ENCODE measurements around the gene PRR12.

Gene PRR12

GRCh38 chr19:49660338-49660961 lies 69.5 kb downstream of the PRR12 start:
- Histone ChIP-seq H3K9ac (ENCODE audit: low read length in 2 of 2) (no peak overlapping the region), H3K27me3 (ENCODE audit: control insufficient read depth in 1 of 2, insufficient read depth in 2 of 2, low read length in 2 of 2) (no peaks in the 10 kb centered on the region), H3K9me3 (ENCODE audit: control insufficient read depth in 2 of 2, low read length in 2 of 2) (no peaks in the 10 kb centered on the region), H3K4me3 (ENCODE audit: low read length in 2 of 2) (no peak overlapping the region), H3K4me1 (ENCODE audit: control insufficient read depth, insufficient read depth, low read length) (peaks cover 15% of the 10 kb centered on the region), H3K36me3 (ENCODE audit: control insufficient read depth in 2 of 2, insufficient read depth in 2 of 2, low read length in 2 of 2) (peaks cover 41 to 51% of the 10 kb centered on the region in 2 donors), H3K27ac (ENCODE audit: low read length) (no peak overlapping the region)

GRCh38 chr19:49662011-49662410 lies 71.0 kb downstream of the PRR12 start:
- Histone ChIP-seq H3K4me3 (ENCODE audit: low read length in 2 of 2) (no peak overlapping the region), H3K27ac (ENCODE audit: low read length) (no peak overlapping the region), H3K27me3 (ENCODE audit: control insufficient read depth in 1 of 2, insufficient read depth in 2 of 2, low read length in 2 of 2) (no peaks in the 10 kb centered on the region), H3K9ac (ENCODE audit: low read length in 2 of 2) (no peak overlapping the region), H3K9me3 (ENCODE audit: control insufficient read depth in 2 of 2, low read length in 2 of 2) (no peaks in the 10 kb centered on the region), H3K4me1 (ENCODE audit: control insufficient read depth, insufficient read depth, low read length) (peaks cover 23% of the 10 kb centered on the region), H3K36me3 (ENCODE audit: control insufficient read depth in 2 of 2, insufficient read depth in 2 of 2, low read length in 2 of 2) (peaks cover 31 to 38% of the 10 kb centered on the region in 2 donors)

- peaks cover 23% of the 10 kb centered on the region for H3K4me1 ChIP-seq (ENCODE audit: control insufficient read depth, insufficient read depth, low read length)
- no peaks in the 10 kb centered on the region for H3K9me3 ChIP-seq (ENCODE audit: control insufficient read depth in 2 of 2, low read length in 2 of 2)
- H3K4me3 ChIP-seq (ENCODE audit: low read length in 2 of 2), result no peak overlapping the region
- no peak overlapping the region for H3K27ac ChIP-seq (ENCODE audit: low read length)
- no peaks in the 10 kb centered on the region for H3K27me3 ChIP-seq (ENCODE audit: control insufficient read depth in 1 of 2, insufficient read depth in 2 of 2, low read length in 2 of 2)
- peaks cover 22 to 29% of the 10 kb centered on the region in 2 donors for H3K36me3 ChIP-seq (ENCODE audit: control insufficient read depth in 2 of 2, insufficient read depth in 2 of 2, low read length in 2 of 2)
- H3K9ac ChIP-seq (ENCODE audit: low read length in 2 of 2), result no peak overlapping the region
Observed at GRCh38 chr19:49663224-49663623, 72.2 kb downstream of the PRR12 start.

GRCh38 chr19:49664171-49665035 lies 73.4 kb downstream of the PRR12 start:
- Histone ChIP-seq H3K27me3 (ENCODE audit: control insufficient read depth in 1 of 2, insufficient read depth in 2 of 2, low read length in 2 of 2) (no peaks in the 10 kb centered on the region), H3K4me1 (ENCODE audit: control insufficient read depth, insufficient read depth, low read length) (peaks cover 23% of the 10 kb centered on the region), H3K36me3 (ENCODE audit: control insufficient read depth in 2 of 2, insufficient read depth in 2 of 2, low read length in 2 of 2) (peaks cover 18 to 24% of the 10 kb centered on the region in 2 donors), H3K9me3 (ENCODE audit: control insufficient read depth in 2 of 2, low read length in 2 of 2) (no peaks in the 10 kb centered on the region), H3K9ac (ENCODE audit: low read length in 2 of 2) (peak overlapping the region; percentile 84 to 88), H3K4me3 (ENCODE audit: low read length in 2 of 2) (peak overlapping the region; percentile 85 to 92), H3K27ac (ENCODE audit: low read length) (peak overlapping the region; percentile 77)

- H3K36me3 ChIP-seq (ENCODE audit: control insufficient read depth in 2 of 2, insufficient read depth in 2 of 2, low read length in 2 of 2), result peaks cover 16 to 18% of the 10 kb centered on the region in 2 donors
- H3K9me3 ChIP-seq (ENCODE audit: control insufficient read depth in 2 of 2, low read length in 2 of 2), result no peaks in the 10 kb centered on the region
- H3K27ac ChIP-seq (ENCODE audit: low read length), result peak overlapping the region; percentile 77
- H3K4me1 ChIP-seq (ENCODE audit: control insufficient read depth, insufficient read depth, low read length), result peaks cover 23% of the 10 kb centered on the region
- peak overlapping the region; percentile 84 to 88 for H3K9ac ChIP-seq (ENCODE audit: low read length in 2 of 2)
- peak overlapping the region; percentile 85 to 92 for H3K4me3 ChIP-seq (ENCODE audit: low read length in 2 of 2)
- H3K27me3 ChIP-seq (ENCODE audit: control insufficient read depth in 1 of 2, insufficient read depth in 2 of 2, low read length in 2 of 2), result no peaks in the 10 kb centered on the region
Observed at GRCh38 chr19:49665036-49665350, 74.0 kb downstream of the PRR12 start.

- peak within 1 kb of the TSS; percentile 85 to 92 for H3K4me3 ChIP-seq (ENCODE audit: low read length in 2 of 2)
- no peaks in the 10 kb centered on the region for H3K27me3 ChIP-seq (ENCODE audit: control insufficient read depth in 1 of 2, insufficient read depth in 2 of 2, low read length in 2 of 2)
- H3K9ac ChIP-seq (ENCODE audit: low read length in 2 of 2), result peak within 1 kb of the TSS; percentile 84 to 88
- peaks cover 23% of the 10 kb centered on the region for H3K4me1 ChIP-seq (ENCODE audit: control insufficient read depth, insufficient read depth, low read length)
- H3K9me3 ChIP-seq (ENCODE audit: control insufficient read depth in 2 of 2, low read length in 2 of 2), result no peaks in the 10 kb centered on the region
- H3K36me3 ChIP-seq (ENCODE audit: control insufficient read depth in 2 of 2, insufficient read depth in 2 of 2, low read length in 2 of 2), result peaks cover 12 to 18% of the 10 kb centered on the region in 2 donors
- H3K27ac ChIP-seq (ENCODE audit: low read length), result peak within 1 kb of the TSS; percentile 77
Observed at GRCh38 chr19:49665351-49666119, 74.6 kb downstream of the PRR12 start, which contains the start of the genes BCL2L12 and IRF3. Gene BCL2L12 (plus strand): TSS chr19:49665933. CDS start chr19:49666693, 760 bp downstream. Gene IRF3 (minus strand): TSS chr19:49665857. CDS start chr19:49664838, 1,019 bp downstream.

- peaks cover 23% of the 10 kb centered on the region for H3K4me1 ChIP-seq (ENCODE audit: control insufficient read depth, insufficient read depth, low read length)
- peaks cover 12 to 16% of the 10 kb centered on the region in 2 donors for H3K36me3 ChIP-seq (ENCODE audit: control insufficient read depth in 2 of 2, insufficient read depth in 2 of 2, low read length in 2 of 2)
- peak overlapping the region; percentile 83 to 88 for H3K9ac ChIP-seq (ENCODE audit: low read length in 2 of 2)
- H3K9me3 ChIP-seq (ENCODE audit: control insufficient read depth in 2 of 2, low read length in 2 of 2), result no peaks in the 10 kb centered on the region
- H3K27ac ChIP-seq (ENCODE audit: low read length), result peak overlapping the region; percentile 75
- peak overlapping the region; percentile 85 to 92 for H3K4me3 ChIP-seq (ENCODE audit: low read length in 2 of 2)
- H3K27me3 ChIP-seq (ENCODE audit: control insufficient read depth in 1 of 2, insufficient read depth in 2 of 2, low read length in 2 of 2), result no peaks in the 10 kb centered on the region
Observed at GRCh38 chr19:49666120-49666444, 75.1 kb downstream of the PRR12 start.

GRCh38 chr19:49667473-49667872 lies 76.5 kb downstream of the PRR12 start:
- Histone ChIP-seq H3K4me1 (ENCODE audit: control insufficient read depth, insufficient read depth, low read length) (peaks cover 30% of the 10 kb centered on the region), H3K4me3 (ENCODE audit: low read length in 2 of 2) (no peak overlapping the region), H3K27me3 (ENCODE audit: control insufficient read depth in 1 of 2, insufficient read depth in 2 of 2, low read length in 2 of 2) (no peaks in the 10 kb centered on the region), H3K9ac (ENCODE audit: low read length in 2 of 2) (no peak overlapping the region), H3K27ac (ENCODE audit: low read length) (no peak overlapping the region), H3K9me3 (ENCODE audit: control insufficient read depth in 2 of 2, low read length in 2 of 2) (no peaks in the 10 kb centered on the region), H3K36me3 (ENCODE audit: control insufficient read depth in 2 of 2, insufficient read depth in 2 of 2, low read length in 2 of 2) (peaks cover 4 to 10% of the 10 kb centered on the region in 2 donors)

GRCh38 chr19:49669516-49669915 lies 78.5 kb downstream of the PRR12 start:
- H3K36me3 ChIP-seq (ENCODE audit: control insufficient read depth in 2 of 2, insufficient read depth in 2 of 2, low read length in 2 of 2), result peaks cover 0 to 8% of the 10 kb centered on the region in 2 donors
- no peaks in the 10 kb centered on the region for H3K27me3 ChIP-seq (ENCODE audit: control insufficient read depth in 1 of 2, insufficient read depth in 2 of 2, low read length in 2 of 2)
- peaks cover 24% of the 10 kb centered on the region for H3K4me1 ChIP-seq (ENCODE audit: control insufficient read depth, insufficient read depth, low read length)
- H3K9me3 ChIP-seq (ENCODE audit: control insufficient read depth in 2 of 2, low read length in 2 of 2), result no peaks in the 10 kb centered on the region
- no peak overlapping the region for H3K4me3 ChIP-seq (ENCODE audit: low read length in 2 of 2)
- no peak overlapping the region for H3K9ac ChIP-seq (ENCODE audit: low read length in 2 of 2)
- no peak overlapping the region for H3K27ac ChIP-seq (ENCODE audit: low read length)

GRCh38 chr19:49672131-49672919 lies 81.3 kb downstream of the PRR12 start:
- H3K27me3 ChIP-seq (ENCODE audit: control insufficient read depth in 1 of 2, insufficient read depth in 2 of 2, low read length in 2 of 2), result no peaks in the 10 kb centered on the region
- no peaks in the 10 kb centered on the region for H3K9me3 ChIP-seq (ENCODE audit: control insufficient read depth in 2 of 2, low read length in 2 of 2)
- peaks cover 10% of the 10 kb centered on the region for H3K4me1 ChIP-seq (ENCODE audit: control insufficient read depth, insufficient read depth, low read length)
- peak overlapping the region in 1 of 2 donors; percentile 47 for H3K4me3 ChIP-seq (ENCODE audit: low read length in 2 of 2)
- H3K9ac ChIP-seq (ENCODE audit: low read length in 2 of 2), result peak overlapping the region; percentile 2 to 21
- peaks cover 0 to 8% of the 10 kb centered on the region in 2 donors for H3K36me3 ChIP-seq (ENCODE audit: control insufficient read depth in 2 of 2, insufficient read depth in 2 of 2, low read length in 2 of 2)
- H3K27ac ChIP-seq (ENCODE audit: low read length), result peak overlapping the region; percentile 37

Measured in stomach smooth muscle (tissue), 2 donors.